Liver (tissue), 3 donors: ENCODE results near the gene RPL35.

Source experiments
- TF ChIP-seq, protein P1 (sequence below): IDR thresholded peaks from 2 replicates; pipeline ENCODE4 v1.6.1; 2016; ENCODE audit warnings: antibody characterized with exemption
- TF ChIP-seq, protein P2 (sequence below): fragments of 150-350 bp; IDR thresholded peaks from 2 replicates; pipeline ENCODE4 v1.5.1; 2017; ENCODE audit warnings: improper control_type of control experiment, low read depth, low read length; ENCODE audit not compliant: missing input control
- TF ChIP-seq, protein P3 (sequence below): IDR thresholded peaks from 2 replicates; pipeline ENCODE4 v1.6.1; 2016; ENCODE audit warnings: antibody characterized with exemption
- TF ChIP-seq, protein P4 (sequence below): IDR thresholded peaks from 2 replicates; pipeline ENCODE4 v1.6.1; 2016; ENCODE audit warnings: antibody characterized with exemption
- donor health status: healthy.
- donor health status: healthy.

DNA sequence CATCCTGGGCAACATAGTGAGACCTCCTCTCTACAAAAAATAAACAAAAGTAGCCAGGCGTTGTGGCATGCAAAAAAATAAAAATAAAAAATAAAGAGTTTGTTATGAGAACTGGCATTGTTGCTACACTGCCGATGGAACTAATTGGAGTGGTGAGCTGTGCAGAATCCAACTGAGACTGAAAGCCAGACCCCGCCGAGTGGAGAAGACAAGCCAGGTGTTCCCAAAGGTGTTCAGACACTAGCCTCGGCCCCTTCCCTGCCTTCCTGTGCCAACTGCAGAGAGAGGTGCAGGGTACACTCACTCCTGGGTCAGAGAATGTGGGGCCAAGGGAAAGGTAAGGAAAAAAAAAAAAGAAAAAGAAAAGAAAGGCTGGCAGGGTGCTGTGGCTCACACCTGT lies 46.2 kb downstream of the RPL35 start:
- TF ChIP-seq, protein P1, sequence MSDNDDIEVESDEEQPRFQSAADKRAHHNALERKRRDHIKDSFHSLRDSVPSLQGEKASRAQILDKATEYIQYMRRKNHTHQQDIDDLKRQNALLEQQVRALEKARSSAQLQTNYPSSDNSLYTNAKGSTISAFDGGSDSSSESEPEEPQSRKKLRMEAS: no peak
- TF ChIP-seq, protein P2, sequence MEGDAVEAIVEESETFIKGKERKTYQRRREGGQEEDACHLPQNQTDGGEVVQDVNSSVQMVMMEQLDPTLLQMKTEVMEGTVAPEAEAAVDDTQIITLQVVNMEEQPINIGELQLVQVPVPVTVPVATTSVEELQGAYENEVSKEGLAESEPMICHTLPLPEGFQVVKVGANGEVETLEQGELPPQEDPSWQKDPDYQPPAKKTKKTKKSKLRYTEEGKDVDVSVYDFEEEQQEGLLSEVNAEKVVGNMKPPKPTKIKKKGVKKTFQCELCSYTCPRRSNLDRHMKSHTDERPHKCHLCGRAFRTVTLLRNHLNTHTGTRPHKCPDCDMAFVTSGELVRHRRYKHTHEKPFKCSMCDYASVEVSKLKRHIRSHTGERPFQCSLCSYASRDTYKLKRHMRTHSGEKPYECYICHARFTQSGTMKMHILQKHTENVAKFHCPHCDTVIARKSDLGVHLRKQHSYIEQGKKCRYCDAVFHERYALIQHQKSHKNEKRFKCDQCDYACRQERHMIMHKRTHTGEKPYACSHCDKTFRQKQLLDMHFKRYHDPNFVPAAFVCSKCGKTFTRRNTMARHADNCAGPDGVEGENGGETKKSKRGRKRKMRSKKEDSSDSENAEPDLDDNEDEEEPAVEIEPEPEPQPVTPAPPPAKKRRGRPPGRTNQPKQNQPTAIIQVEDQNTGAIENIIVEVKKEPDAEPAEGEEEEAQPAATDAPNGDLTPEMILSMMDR: no peak
- TF ChIP-seq, protein P3, sequence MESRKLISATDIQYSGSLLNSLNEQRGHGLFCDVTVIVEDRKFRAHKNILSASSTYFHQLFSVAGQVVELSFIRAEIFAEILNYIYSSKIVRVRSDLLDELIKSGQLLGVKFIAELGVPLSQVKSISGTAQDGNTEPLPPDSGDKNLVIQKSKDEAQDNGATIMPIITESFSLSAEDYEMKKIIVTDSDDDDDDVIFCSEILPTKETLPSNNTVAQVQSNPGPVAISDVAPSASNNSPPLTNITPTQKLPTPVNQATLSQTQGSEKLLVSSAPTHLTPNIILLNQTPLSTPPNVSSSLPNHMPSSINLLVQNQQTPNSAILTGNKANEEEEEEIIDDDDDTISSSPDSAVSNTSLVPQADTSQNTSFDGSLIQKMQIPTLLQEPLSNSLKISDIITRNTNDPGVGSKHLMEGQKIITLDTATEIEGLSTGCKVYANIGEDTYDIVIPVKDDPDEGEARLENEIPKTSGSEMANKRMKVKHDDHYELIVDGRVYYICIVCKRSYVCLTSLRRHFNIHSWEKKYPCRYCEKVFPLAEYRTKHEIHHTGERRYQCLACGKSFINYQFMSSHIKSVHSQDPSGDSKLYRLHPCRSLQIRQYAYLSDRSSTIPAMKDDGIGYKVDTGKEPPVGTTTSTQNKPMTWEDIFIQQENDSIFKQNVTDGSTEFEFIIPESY: no peak
- TF ChIP-seq, protein P4, sequence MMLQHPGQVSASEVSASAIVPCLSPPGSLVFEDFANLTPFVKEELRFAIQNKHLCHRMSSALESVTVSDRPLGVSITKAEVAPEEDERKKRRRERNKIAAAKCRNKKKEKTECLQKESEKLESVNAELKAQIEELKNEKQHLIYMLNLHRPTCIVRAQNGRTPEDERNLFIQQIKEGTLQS: no peak
